H7 (cell line): ENCODE results near the gene SRGN. TPM values are rescaled to one million over a fixed set of nuclear protein-coding genes. Genes with fewer than 3 reads are reported as not detected.

ENCODE experiments used
- DNase-seq: peaks from one replicate; pipeline ENCODE4 v3.0.0; 2012
- H3K27me3 ChIP-seq: 2 replicates; pipeline ENCODE4 v1.6.0; 2011; ENCODE audit warnings: mild to moderate bottlenecking, low read length; ENCODE audit not compliant: control insufficient read depth, insufficient read depth
- H3K36me3 ChIP-seq: replicated peaks from 2 replicates; pipeline ENCODE4 v1.5.1; 2011; ENCODE audit warnings: low read length; ENCODE audit not compliant: control insufficient read depth, insufficient read depth
- H3K4me3 ChIP-seq: 2 replicates; pipeline ENCODE4 v1.5.1; 2011; ENCODE audit warnings: low read depth, mild to moderate bottlenecking, control low read depth, low read length, moderate library complexity; ENCODE audit not compliant: insufficient read depth
- total RNA-seq: library from RNA; depleted of rRNA; stranded (reverse); fragments of >200 nt; shearing (Covaris generic); gene quantifications from 2 replicates; pipeline ENCODE4 v1.2.3, GENCODE V29; 2014

The SRGN gene
- total RNA-seq, 1 experiment from 2014 or later = not detected

- no peak overlapping the region for H3K4me3 ChIP-seq
- H3K27me3 ChIP-seq = no peaks in the 10 kb centered on the region
- DNase-seq = no peak
- H3K36me3 ChIP-seq = no peaks in the 10 kb centered on the region
These were observed 3.3 kb downstream of the SRGN start for GRCh38 chr10:69091143-69091651.

- no peaks in the 10 kb centered on the region for H3K36me3 ChIP-seq
- DNase-seq = peak; percentile 67
- no peaks in the 10 kb centered on the region for H3K27me3 ChIP-seq
- no peak overlapping the region for H3K4me3 ChIP-seq
These were observed 5.3 kb downstream of the SRGN start for GRCh38 chr10:69092959-69093850.

GRCh38 chr10:69093933-69094332, 6.0 kb downstream of the SRGN start:
- Histone ChIP-seq H3K36me3 (no peaks in the 10 kb centered on the region), H3K27me3 (no peaks in the 10 kb centered on the region), H3K4me3 (no peak overlapping the region)
- DNase-seq = no peak

GRCh38 chr10:69096045-69096444, 8.1 kb downstream of the SRGN start:
- no peak for DNase-seq
- Histone ChIP-seq H3K4me3 (no peak overlapping the region), H3K36me3 (no peaks in the 10 kb centered on the region), H3K27me3 (no peaks in the 10 kb centered on the region)

GRCh38 chr10:69097729-69098128, 9.8 kb downstream of the SRGN start:
- H3K36me3 ChIP-seq = no peaks in the 10 kb centered on the region
- no peak overlapping the region for H3K4me3 ChIP-seq
- DNase-seq = no peak
- no peaks in the 10 kb centered on the region for H3K27me3 ChIP-seq

GRCh38 chr10:69100136-69100872, 12.4 kb downstream of the SRGN start:
- no peaks in the 10 kb centered on the region for H3K27me3 ChIP-seq
- DNase-seq = peak; percentile 72
- no peak overlapping the region for H3K4me3 ChIP-seq
- no peaks in the 10 kb centered on the region for H3K36me3 ChIP-seq

- Histone ChIP-seq H3K36me3 (no peaks in the 10 kb centered on the region), H3K4me3 (no peak overlapping the region), H3K27me3 (no peaks in the 10 kb centered on the region)
- DNase-seq = no peak
These were observed 13.7 kb downstream of the SRGN start for GRCh38 chr10:69101451-69102095.

GRCh38 chr10:69102440-69102839, 14.5 kb downstream of the SRGN start:
- H3K4me3 ChIP-seq = no peak overlapping the region
- no peaks in the 10 kb centered on the region for H3K36me3 ChIP-seq
- no peak for DNase-seq
- no peaks in the 10 kb centered on the region for H3K27me3 ChIP-seq

- DNase-seq = no peak
- no peaks in the 10 kb centered on the region for H3K36me3 ChIP-seq
- H3K4me3 ChIP-seq = no peak overlapping the region
- no peaks in the 10 kb centered on the region for H3K27me3 ChIP-seq
These were observed 15.9 kb downstream of the SRGN start for GRCh38 chr10:69103784-69104183.

GRCh38 chr10:69104994-69105790, 17.3 kb downstream of the SRGN start:
- Histone ChIP-seq H3K27me3 (no peaks in the 10 kb centered on the region), H3K36me3 (no peaks in the 10 kb centered on the region), H3K4me3 (no peak overlapping the region)
- DNase-seq = no peak

- no peaks in the 10 kb centered on the region for H3K27me3 ChIP-seq
- no peak overlapping the region for H3K4me3 ChIP-seq
- DNase-seq = no peak
- no peaks in the 10 kb centered on the region for H3K36me3 ChIP-seq
These were observed 19.2 kb downstream of the SRGN start for GRCh38 chr10:69107176-69107490.

GRCh38 chr10:69107699-69108098, 19.8 kb downstream of the SRGN start:
- no peak for DNase-seq
- H3K27me3 ChIP-seq = no peaks in the 10 kb centered on the region

GRCh38 chr10:69119896-69120295, 32.0 kb downstream of the SRGN start:
- H3K27me3 ChIP-seq = no peaks in the 10 kb centered on the region
- no peaks in the 10 kb centered on the region for H3K36me3 ChIP-seq
- no peak overlapping the region for H3K4me3 ChIP-seq
- DNase-seq = no peak

More at GRCh38 chr10:69107699-69108098, 19.8 kb downstream of the SRGN start:
- H3K36me3 ChIP-seq = no peaks in the 10 kb centered on the region
- H3K4me3 ChIP-seq = no peak overlapping the region

- H3K36me3 ChIP-seq = no peaks in the 10 kb centered on the region
- peak; percentile 68 for DNase-seq
- H3K27me3 ChIP-seq = no peaks in the 10 kb centered on the region
- H3K4me3 ChIP-seq = peak overlapping the region; percentile 94
These were observed 35.4 kb downstream of the SRGN start for GRCh38 chr10:69123306-69123746.
